ENCODE data around the gene KLK10. TPM values are rescaled to one million over a fixed set of nuclear protein-coding genes. Genes with fewer than 3 reads are reported as not detected.

The KLK10 gene
- polyA plus RNA-seq, 1 of the 3 experiments (the other 2 are of a cell fraction): not detected

DNA sequence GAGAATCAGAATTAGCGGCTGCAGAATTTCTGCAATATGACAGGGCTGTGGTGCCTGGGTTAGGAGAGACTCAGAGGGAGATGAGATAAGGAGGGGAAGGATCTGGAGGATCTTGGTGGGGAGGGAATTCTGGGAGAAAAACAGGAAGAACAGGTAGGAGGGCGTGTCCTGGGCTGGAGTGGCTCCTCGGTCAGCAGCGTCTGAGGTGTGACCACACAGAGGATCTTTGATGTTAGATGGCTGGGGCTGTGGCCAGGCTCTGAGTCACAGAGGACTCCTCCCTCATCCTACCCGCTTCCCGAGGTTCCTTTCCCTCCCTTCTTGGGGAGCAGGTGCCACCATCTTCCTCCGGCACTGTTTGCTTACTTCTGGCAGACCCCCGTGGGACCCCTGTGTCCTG, 43.7 kb downstream of the KLK10 start:
- no peaks in the 10 kb centered on the region for H3K79me2 ChIP-seq (ENCODE audit: insufficient read depth)
- H3K9me3 ChIP-seq: no peaks in the 10 kb centered on the region
- H3K4me2 ChIP-seq: no peak overlapping the region
- peaks cover 16% of the 10 kb centered on the region; the same call in 1 of the 2 replicates for H3K27me3 ChIP-seq (ENCODE audit: insufficient read depth)
- no peaks in the 10 kb centered on the region for H3K36me3 ChIP-seq (replicated peaks in 1 of 2; ENCODE audit: control insufficient read depth in 1 of 2, insufficient read depth in 2 of 2, low read length in 1 of 2)
- H2AFZ ChIP-seq (ENCODE audit: low read depth): no peak overlapping the region
- no peak for DNase-seq
- H3F3A ChIP-seq (replicated peaks; ENCODE audit: insufficient read depth): no peaks in the 10 kb centered on the region
- H3K4me3 ChIP-seq (ENCODE audit: low read depth in 2 of 2, low read length in 1 of 2): no peak overlapping the region
- TF ChIP-seq FOXJ3 (CRISPR knock-in tag; IDR thresholded peaks at IDR 0.05): no peak
- no peak for TF ChIP-seq USF1 (IDR thresholded peaks at IDR 0.05; ENCODE audit: borderline replicate concordance, low read depth)
- no peak for TF ChIP-seq TAF1 (IDR thresholded peaks at IDR 0.05; ENCODE audit: borderline replicate concordance, low read depth, low read length)
- no peak for TF ChIP-seq JUND (IDR thresholded peaks at IDR 0.05)
- TF ChIP-seq YY1 (IDR thresholded peaks at IDR 0.05; ENCODE audit: low read depth): no peak
- TF ChIP-seq, protein P1, sequence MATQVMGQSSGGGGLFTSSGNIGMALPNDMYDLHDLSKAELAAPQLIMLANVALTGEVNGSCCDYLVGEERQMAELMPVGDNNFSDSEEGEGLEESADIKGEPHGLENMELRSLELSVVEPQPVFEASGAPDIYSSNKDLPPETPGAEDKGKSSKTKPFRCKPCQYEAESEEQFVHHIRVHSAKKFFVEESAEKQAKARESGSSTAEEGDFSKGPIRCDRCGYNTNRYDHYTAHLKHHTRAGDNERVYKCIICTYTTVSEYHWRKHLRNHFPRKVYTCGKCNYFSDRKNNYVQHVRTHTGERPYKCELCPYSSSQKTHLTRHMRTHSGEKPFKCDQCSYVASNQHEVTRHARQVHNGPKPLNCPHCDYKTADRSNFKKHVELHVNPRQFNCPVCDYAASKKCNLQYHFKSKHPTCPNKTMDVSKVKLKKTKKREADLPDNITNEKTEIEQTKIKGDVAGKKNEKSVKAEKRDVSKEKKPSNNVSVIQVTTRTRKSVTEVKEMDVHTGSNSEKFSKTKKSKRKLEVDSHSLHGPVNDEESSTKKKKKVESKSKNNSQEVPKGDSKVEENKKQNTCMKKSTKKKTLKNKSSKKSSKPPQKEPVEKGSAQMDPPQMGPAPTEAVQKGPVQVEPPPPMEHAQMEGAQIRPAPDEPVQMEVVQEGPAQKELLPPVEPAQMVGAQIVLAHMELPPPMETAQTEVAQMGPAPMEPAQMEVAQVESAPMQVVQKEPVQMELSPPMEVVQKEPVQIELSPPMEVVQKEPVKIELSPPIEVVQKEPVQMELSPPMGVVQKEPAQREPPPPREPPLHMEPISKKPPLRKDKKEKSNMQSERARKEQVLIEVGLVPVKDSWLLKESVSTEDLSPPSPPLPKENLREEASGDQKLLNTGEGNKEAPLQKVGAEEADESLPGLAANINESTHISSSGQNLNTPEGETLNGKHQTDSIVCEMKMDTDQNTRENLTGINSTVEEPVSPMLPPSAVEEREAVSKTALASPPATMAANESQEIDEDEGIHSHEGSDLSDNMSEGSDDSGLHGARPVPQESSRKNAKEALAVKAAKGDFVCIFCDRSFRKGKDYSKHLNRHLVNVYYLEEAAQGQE (IDR thresholded peaks at IDR 0.05; ENCODE audit: low read depth, low read length): no peak
- no peak for TF ChIP-seq CHD2 (IDR thresholded peaks at IDR 0.05; ENCODE audit: low read length, partially characterized antibody)
- TF ChIP-seq MAX (IDR thresholded peaks at IDR 0.05; ENCODE audit: low read depth): no peak
- no peak for TF ChIP-seq CTCF (IDR thresholded peaks at IDR 0.05)
- TF ChIP-seq EP300 (IDR thresholded peaks at IDR 0.05; ENCODE audit: borderline replicate concordance in 1 of 2, low read depth in 1 of 2, low read length in 1 of 2): no peak
- ChIA-PET CTCF (no interaction called here), POLR2A (no interaction called here)
- H4K20me1 ChIP-seq (ENCODE audit: insufficient read depth): no peaks in the 10 kb centered on the region
- 3% methylated on average over 8 of the region's 8 CpGs for WGBS (ENCODE audit: low lambda C conversion rate)
- no peak overlapping the region for H3K9ac ChIP-seq
- no peaks in the 10 kb centered on the region for H3K4me1 ChIP-seq (ENCODE audit: control insufficient read depth in 1 of 2, insufficient read depth in 2 of 2, low read depth in 1 of 2, low read length in 1 of 2)
- H3K27ac ChIP-seq (ENCODE audit: low read depth in 2 of 2, low read length in 1 of 2): no peak overlapping the region
- no peaks in the 10 kb centered on the region for H3K9me2 ChIP-seq
